Skeletal muscle satellite cell (primary cell): ENCODE results near the gene CD300LF.

Experiments
- H3K27me3 ChIP-seq: 2 replicates; pipeline ENCODE4 v1.7.0; 2013; ENCODE audit warnings: low read length; ENCODE audit not compliant: control insufficient read depth, insufficient read depth
- H3K36me3 ChIP-seq: 2 replicates; pipeline ENCODE4 v1.7.0; 2013; ENCODE audit warnings: mild to moderate bottlenecking, control low read depth, low read length; ENCODE audit not compliant: insufficient read depth
- H3K4me1 ChIP-seq: 2 replicates; pipeline ENCODE4 v1.7.0; 2013; ENCODE audit warnings: low read length; ENCODE audit not compliant: control insufficient read depth, insufficient read depth
- H3K4me2 ChIP-seq: 2 replicates; pipeline ENCODE4 v1.7.0; 2013; ENCODE audit warnings: mild to moderate bottlenecking, low read length
- H3K4me3 ChIP-seq: 2 replicates; pipeline ENCODE4 v1.7.0; 2013; ENCODE audit warnings: low read length
- H3K9ac ChIP-seq: 2 replicates; pipeline ENCODE4 v1.7.0; 2013; ENCODE audit warnings: mild to moderate bottlenecking, low read depth, low read length, moderate library complexity
- H3K9me3 ChIP-seq: replicated peaks from 2 replicates; pipeline ENCODE4 v1.7.0; 2013; ENCODE audit warnings: mild to moderate bottlenecking, control low read depth, low read length

CD300LF gene

DNA sequence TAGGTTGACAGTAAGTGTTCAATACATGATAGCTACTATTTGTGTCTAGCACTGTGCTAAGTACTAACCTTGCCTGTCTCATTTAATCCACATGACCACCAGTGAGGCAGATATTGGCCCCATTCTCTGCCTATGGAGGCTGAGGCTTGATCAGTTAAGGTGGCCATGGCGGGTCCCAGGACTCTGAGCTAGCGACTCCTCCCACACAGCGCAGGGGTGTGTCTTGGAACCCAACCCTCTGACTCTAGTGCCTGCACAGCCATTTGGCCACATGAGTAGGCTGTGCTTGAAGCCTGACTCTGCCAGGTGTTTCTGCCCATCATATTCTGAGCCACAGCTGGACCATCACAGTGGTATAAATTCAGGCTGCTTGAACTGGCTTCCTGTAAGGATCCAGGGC lies 42.1 kb upstream of the CD300LF start:
- Histone ChIP-seq H3K4me2 (no peak overlapping the region), H3K4me3 (no peak overlapping the region), H3K36me3 (peaks cover 7% of the 10 kb centered on the region), H3K4me1 (peaks cover 73% of the 10 kb centered on the region), H3K9ac (no peak overlapping the region), H3K27me3 (no peaks in the 10 kb centered on the region), H3K9me3 (no peaks in the 10 kb centered on the region)

DNA sequence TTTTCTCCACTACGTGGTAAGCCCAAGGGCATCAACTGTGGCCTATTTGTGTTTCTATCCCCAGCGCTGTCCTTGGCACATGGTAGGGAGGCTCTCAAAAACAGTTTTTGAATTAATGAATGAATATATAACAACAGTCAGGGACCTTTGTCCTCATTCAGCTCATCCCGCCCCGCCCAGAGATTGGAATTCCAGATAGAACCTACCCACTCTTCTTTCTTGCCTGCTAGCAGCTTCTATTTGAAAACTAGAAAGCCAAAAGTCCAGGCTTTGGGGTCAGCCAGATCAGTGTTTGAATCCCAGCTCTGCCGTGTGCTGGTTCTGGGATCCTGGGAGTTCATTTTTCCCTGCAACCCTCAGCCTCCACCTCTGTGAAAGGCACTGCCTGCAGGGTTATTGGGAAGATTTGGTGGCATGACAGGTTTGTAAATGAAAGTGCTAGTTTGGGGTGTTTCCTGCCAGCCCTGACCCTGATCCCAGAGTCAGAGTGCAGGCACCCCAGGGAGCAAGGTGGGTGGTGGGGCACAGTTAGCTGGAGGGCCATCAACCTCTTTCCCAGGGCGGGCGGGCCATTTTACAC lies 40.2 kb upstream of the CD300LF start:
- H3K4me3 ChIP-seq, result no peak overlapping the region
- no peak overlapping the region for H3K4me2 ChIP-seq
- H3K36me3 ChIP-seq, result peaks cover 7% of the 10 kb centered on the region
- H3K9me3 ChIP-seq, result no peaks in the 10 kb centered on the region
- peaks cover 54% of the 10 kb centered on the region for H3K4me1 ChIP-seq
- H3K9ac ChIP-seq, result no peak overlapping the region
- H3K27me3 ChIP-seq, result no peaks in the 10 kb centered on the region

DNA sequence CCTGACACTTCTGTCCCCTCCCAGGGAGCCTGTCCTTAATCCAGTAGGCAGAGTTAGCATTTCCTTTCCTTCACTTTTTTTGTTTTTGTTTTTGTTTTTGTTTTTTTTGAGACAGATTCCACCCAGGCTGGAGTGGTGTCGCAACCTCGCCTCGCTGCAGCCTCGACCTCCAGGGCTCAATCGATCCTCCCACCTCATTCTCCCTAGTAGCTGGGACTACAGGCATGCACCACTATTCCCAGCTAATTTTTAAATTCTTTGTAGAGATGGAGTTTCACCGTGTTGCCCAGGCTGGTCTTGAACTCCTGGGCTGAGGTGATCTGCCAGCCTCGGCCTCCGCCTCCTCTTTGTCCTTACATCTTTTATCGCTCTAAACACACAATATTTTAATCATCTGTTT lies 39.7 kb upstream of the CD300LF start:
- Histone ChIP-seq H3K9me3 (no peaks in the 10 kb centered on the region), H3K4me3 (no peak overlapping the region), H3K36me3 (peaks cover 7% of the 10 kb centered on the region), H3K27me3 (no peaks in the 10 kb centered on the region), H3K4me2 (peak overlapping the region; percentile 98), H3K9ac (peak overlapping the region; percentile 82), H3K4me1 (peaks cover 49% of the 10 kb centered on the region)

DNA sequence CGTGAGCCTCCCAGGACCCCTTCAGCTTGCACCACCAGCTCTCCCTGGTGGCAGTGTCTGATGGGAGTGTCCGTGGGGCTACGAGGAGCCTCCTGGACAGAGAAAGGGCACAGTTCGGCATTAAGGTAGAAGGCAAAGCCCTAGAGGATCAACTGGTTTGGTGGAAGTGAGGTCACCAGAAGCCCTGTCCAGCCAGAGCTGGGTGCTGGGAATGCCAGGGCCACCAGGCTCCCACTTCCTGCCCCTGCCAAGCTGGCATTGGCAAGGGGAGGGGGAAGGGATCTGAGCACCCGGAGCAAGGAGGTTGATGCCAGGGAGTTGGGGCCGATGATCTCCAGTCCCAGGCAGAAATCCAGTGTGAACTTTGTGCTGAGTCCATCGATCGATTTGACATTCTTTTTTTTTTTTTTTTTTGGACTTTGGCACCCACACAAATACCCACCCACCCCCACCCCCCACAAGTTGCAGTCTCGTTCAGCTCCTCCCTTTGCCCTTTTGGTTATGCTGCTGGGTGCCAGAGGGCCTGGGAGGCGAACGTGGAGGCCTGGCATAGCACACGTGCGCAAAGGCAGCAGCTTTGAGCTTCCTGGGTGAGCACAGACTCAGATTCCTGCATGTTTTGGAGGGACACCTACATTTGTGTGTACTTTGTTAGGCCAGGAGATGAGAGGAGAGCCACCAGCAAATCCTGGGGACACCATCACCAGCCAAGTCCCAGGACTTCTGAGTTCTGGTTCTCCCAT lies 37.8 kb upstream of the CD300LF start:
- Histone ChIP-seq H3K4me3 (peak overlapping the region; percentile 82), H3K4me2 (peak overlapping the region; percentile 98), H3K27me3 (no peaks in the 10 kb centered on the region), H3K4me1 (peaks cover 40% of the 10 kb centered on the region), H3K36me3 (peaks cover 7% of the 10 kb centered on the region), H3K9me3 (no peaks in the 10 kb centered on the region), H3K9ac (peak overlapping the region; percentile 82)

DNA sequence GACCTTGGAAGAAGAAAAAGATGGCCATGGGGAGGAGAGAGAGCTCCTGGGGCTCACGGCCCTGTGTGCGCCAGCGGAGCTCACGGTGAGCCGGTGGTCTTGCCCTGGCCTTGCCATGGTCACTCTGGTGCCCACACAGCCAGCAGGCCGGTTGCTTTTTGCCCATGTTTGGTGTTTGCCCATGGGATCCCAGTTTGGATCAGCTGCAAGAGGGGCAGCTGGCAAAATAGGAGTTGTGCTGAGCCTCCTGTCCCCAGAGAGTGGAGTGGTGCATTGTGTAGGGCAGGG lies 37.3 kb upstream of the CD300LF start:
- H3K27me3 ChIP-seq, result no peaks in the 10 kb centered on the region
- H3K9me3 ChIP-seq, result no peaks in the 10 kb centered on the region
- peak overlapping the region; percentile 82 for H3K4me3 ChIP-seq
- H3K4me1 ChIP-seq, result peaks cover 37% of the 10 kb centered on the region
- H3K36me3 ChIP-seq, result peaks cover 7% of the 10 kb centered on the region
- H3K9ac ChIP-seq, result peak overlapping the region; percentile 82
- H3K4me2 ChIP-seq, result peak overlapping the region; percentile 98

DNA sequence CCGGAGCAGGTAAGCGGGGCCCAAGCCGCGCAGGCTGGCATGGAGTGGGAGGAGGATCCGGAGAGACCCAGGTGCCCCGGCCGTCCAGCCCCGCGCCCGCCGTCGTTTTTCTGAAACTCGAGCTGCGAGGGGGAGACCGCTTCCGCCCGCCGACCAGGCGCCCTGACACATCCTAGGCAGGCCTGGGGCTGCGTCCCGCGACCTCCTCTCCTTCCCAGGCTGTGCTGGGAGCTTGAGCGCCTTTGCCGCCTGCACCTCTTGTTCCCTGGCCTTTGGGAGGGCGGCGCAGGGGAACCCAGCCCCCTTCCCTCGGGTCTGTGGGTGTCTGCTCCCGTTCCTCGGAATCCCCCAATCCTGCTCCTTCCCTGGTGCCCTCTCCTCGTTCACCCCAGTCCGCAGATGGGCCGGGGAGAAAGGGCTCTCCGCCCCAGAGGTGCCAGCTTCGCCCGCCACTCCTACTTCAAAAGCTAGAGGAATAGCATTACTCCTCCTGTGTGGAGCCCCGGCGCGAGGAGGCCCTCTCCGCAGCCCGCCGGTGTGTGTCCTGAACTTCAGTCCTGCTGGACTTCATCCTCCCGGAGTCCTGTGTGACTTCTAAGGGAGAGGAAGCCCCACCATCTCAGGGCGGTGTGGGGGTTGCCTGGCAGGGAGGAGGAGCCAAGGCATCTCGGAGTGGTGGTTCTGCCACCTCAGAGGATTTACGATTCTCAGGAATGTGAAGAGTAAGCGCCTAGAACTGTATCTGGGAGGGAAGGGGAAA lies 36.7 kb upstream of the CD300LF start:
- Histone ChIP-seq H3K36me3 (peaks cover 7% of the 10 kb centered on the region), H3K4me2 (peak overlapping the region; percentile 98), H3K9me3 (no peaks in the 10 kb centered on the region), H3K4me1 (peaks cover 37% of the 10 kb centered on the region), H3K9ac (peak overlapping the region; percentile 82), H3K4me3 (peak overlapping the region; percentile 82), H3K27me3 (no peaks in the 10 kb centered on the region)

DNA sequence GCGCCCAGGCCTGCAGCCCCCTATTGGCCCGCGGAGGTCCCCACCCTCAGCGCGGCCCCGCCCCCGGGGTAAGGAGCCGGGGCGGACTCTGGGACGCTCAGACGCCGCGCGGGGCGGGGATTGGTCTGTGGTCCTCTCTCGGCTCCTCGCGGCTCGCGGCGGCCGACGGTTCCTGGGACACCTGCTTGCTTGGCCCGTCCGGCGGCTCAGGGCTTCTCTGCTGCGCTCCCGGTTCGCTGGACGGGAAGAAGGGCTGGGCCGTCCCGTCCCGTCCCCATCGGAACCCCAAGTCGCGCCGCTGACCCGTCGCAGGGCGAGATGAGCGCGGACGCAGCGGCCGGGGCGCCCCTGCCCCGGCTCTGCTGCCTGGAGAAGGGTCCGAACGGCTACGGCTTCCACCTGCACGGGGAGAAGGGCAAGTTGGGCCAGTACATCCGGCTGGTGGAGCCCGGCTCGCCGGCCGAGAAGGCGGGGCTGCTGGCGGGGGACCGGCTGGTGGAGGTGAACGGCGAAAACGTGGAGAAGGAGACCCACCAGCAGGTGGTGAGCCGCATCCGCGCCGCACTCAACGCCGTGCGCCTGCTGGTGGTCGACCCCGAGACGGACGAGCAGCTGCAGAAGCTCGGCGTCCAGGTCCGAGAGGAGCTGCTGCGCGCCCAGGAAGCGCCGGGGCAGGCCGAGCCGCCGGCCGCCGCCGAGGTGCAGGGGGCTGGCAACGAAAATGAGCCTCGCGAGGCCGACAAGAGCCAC lies 36.0 kb upstream of the CD300LF start, which contains the start of gene NHERF1:
NHERF1 (plus strand) TSS at position 100 of the 750 bp plus-strand sequence; CDS start at position 319, 219 bp downstream.
- peaks cover 7% of the 10 kb centered on the region for H3K36me3 ChIP-seq
- H3K9me3 ChIP-seq, result no peaks in the 10 kb centered on the region
- no peaks in the 10 kb centered on the region for H3K27me3 ChIP-seq
- peak within 1 kb of the TSS; percentile 82 for H3K9ac ChIP-seq
- H3K4me1 ChIP-seq, result peaks cover 37% of the 10 kb centered on the region
- H3K4me2 ChIP-seq, result peak within 1 kb of the TSS; percentile 98
- peak within 1 kb of the TSS; percentile 82 for H3K4me3 ChIP-seq

DNA sequence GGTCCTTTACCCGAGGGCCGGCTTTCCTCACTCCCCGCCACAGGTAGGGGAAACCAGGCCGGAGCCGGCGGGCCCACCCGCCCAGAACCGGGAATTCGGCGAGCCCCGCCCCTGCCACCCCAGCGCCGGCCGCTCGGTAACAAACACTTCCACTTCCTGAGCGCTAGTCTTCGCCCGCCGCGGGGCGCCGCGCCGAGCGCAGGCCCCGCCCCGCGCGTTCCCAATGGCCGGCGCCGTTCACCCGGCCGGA lies 35.5 kb upstream of the CD300LF start:
- Histone ChIP-seq H3K9ac (peak overlapping the region; percentile 67), H3K4me1 (peaks cover 36% of the 10 kb centered on the region), H3K4me3 (peak overlapping the region; percentile 82), H3K36me3 (peaks cover 7% of the 10 kb centered on the region), H3K4me2 (peak overlapping the region; percentile 98), H3K27me3 (no peaks in the 10 kb centered on the region), H3K9me3 (no peaks in the 10 kb centered on the region)

DNA sequence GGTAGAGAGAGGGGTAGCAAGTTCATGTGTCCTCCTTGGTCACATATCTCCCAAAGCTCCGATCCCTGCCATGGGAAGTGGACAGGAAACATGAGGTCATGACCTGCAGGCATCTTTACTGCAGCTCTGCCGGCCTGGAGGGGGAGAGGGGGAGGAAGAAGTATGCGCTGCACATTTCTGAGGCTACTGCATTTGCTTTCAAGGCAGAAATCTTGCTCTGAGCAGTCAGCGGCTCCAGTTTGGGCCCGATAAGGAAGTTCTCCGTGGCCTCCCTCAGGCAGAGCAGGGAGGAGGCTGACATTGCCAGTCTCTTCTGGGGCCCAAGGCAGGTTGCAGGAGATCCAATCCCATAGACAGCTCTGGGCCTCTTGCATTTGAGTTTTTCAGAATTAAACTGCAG lies 34.2 kb upstream of the CD300LF start:
- peaks cover 23% of the 10 kb centered on the region for H3K4me1 ChIP-seq

DNA sequence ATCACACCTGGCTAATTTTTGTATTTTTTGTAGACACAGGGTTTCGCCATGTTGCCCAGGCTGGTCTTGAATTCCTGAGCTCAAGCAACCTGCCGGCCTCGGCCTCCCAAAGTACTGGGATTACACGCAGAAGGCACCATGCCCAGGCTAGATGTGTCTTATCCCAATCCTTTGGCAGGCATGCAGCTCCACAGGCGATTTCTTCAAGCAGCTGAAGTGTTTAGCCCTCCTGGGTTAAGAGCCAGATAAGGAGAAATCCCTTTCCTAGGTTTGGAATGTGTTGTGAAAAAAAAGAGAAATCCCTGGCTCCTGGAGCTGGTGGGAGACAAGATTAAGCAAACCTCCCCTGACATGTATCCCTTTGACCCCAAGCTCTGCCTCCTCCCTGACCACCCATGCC lies 33.7 kb upstream of the CD300LF start:
- H3K36me3 ChIP-seq, result no peaks in the 10 kb centered on the region

More for the DNA sequence above, 34.2 kb upstream of the CD300LF start:
- Histone ChIP-seq H3K27me3 (peaks cover 2% of the 10 kb centered on the region), H3K4me3 (no peak overlapping the region), H3K36me3 (no peaks in the 10 kb centered on the region), H3K9ac (no peak overlapping the region), H3K9me3 (no peaks in the 10 kb centered on the region), H3K4me2 (no peak overlapping the region)

DNA sequence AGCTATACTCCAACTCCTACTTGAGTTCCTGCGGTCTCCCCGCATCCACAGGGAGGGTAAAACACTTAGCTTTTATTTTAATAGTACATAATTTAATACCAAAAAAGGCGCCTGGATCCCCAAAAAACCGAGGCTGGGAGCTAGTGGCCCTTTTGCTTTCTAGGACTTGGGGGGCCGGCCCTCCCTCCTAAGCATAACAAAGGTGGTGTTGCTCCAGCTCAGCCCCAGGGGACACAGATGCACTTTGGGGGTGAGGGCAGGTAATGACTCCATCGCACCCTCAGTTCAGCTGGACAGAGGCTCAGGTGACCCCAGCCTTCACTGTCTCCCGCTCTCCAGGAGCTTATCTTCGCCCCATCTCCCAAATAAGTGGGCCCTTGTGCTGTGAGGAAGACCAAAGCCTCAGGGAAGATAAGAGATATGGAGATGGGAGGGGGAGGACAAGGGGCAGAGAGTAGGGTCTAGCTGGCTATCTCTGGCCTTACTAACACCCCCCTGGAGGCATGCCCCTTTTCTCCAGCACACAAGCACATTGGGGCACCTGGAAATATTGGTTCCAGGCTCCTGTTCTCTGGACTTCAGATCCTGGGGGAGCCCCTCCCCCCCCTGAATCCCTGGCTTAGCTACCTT lies 32.9 kb upstream of the CD300LF start:
- Histone ChIP-seq H3K9ac (no peak overlapping the region), H3K36me3 (no peaks in the 10 kb centered on the region), H3K27me3 (peaks cover 7% of the 10 kb centered on the region), H3K4me3 (no peak overlapping the region), H3K4me1 (peaks cover 10% of the 10 kb centered on the region), H3K4me2 (no peak overlapping the region), H3K9me3 (no peaks in the 10 kb centered on the region)

More for the DNA sequence above, 33.7 kb upstream of the CD300LF start:
- no peaks in the 10 kb centered on the region for H3K9me3 ChIP-seq
- no peak overlapping the region for H3K9ac ChIP-seq
- peaks cover 17% of the 10 kb centered on the region for H3K4me1 ChIP-seq
- no peak overlapping the region for H3K4me3 ChIP-seq
- peaks cover 7% of the 10 kb centered on the region for H3K27me3 ChIP-seq
- no peak overlapping the region for H3K4me2 ChIP-seq
